Upper lobe of left lung (tissue), 4 donors: ENCODE measurements around the gene ST3GAL4.
"Not testable (repeated sequence)": the region's sequence is repeated elsewhere in the genome, so short reads cannot be mapped to it uniquely, and the experiment has no call there.

Experiments
- CTCF ChIP-seq, 6 experiments: fragments of 450-650 bp in 4 of 6; fragments of 200-600 bp in 2 of 6; sonication (generic) in 2 of 6; IDR thresholded peaks; one replicate each; pipeline ENCODE4 v1.5.1; 2016 to 2019; ENCODE audit warnings: antibody characterized with exemption in 6 of 6
- EP300 ChIP-seq, 4 donors: sonication (generic); formaldehyde crosslinking; IDR thresholded peaks; one replicate each; pipeline ENCODE4 v1.5.1; 2017; ENCODE audit warnings: antibody characterized with exemption in 4 of 4, control low read depth in 2 of 4
- POLR2A ChIP-seq, 4 donors: fragments of 450-650 bp; IDR thresholded peaks; one replicate each; pipeline ENCODE4 v1.5.1; 2016 to 2017; ENCODE audit warnings: antibody characterized with exemption in 4 of 4, mild to moderate bottlenecking in 2 of 4

- TF ChIP-seq EP300, CTCF, POLR2A (IDR thresholded peaks at IDR 0.05): not testable (repeated sequence)
Observed at GRCh38 chr11:126382641-126383040, 27.2 kb downstream of the ST3GAL4 start.
